ENCODE data around the gene DEFB124.

DEFB124 gene

GRCh38 chr20:31415653-31416052 is 59.3 kb downstream of the DEFB124 start:
- no peak for DNase-seq

All from left hindlimb (tissue), 1 donor.